H1 (cell line): ENCODE results near the gene THOP1. TPM values are rescaled to one million over a fixed set of nuclear protein-coding genes. Genes with fewer than 3 reads are reported as not detected.

Experiments
- CEBPB ChIP-seq: IDR thresholded peaks from 2 replicates; pipeline ENCODE4 v1.6.1; 2012; ENCODE audit warnings: low read depth, low read length
- CHD2 ChIP-seq: IDR thresholded peaks from 2 replicates; pipeline ENCODE4 v1.6.1; 2012; ENCODE audit warnings: low read length, improper control_type of control experiment
- CREB1 ChIP-seq: IDR thresholded peaks from 2 replicates; pipeline ENCODE4 v1.6.1; 2012; ENCODE audit warnings: inconsistent platforms
- polyA plus RNA-seq, 7 experiments: library from polyadenylated mRNA; depleted of rRNA in 3 of 7; stranded (reverse) in 5 of 7; unstranded in 2 of 7; fragments of >200 nt in 5 of 7; fragments of 200-250 nt in 2 of 7; gene quantifications; 1 replicate in 5 of 7; 2 replicates in 1 of 7; 4 replicates in 1 of 7; pipeline versions ENCODE4 v1.2.1 to v1.2.3, GENCODE V29; 2011 to 2013; ENCODE audit warnings: missing spikeins in 2 of 7, mixed read lengths in 2 of 7
- total RNA-seq: library from RNA; stranded (reverse); fragmentation: NEBNext Ultra II Directional; extraction: Animal tissue kit (Norgen Biotek cat#: 25700); gene quantifications from 2 replicates; pipeline ENCODE4 v1.2.1, GENCODE V29; 2021
- TF ChIP-seq, protein P1 (sequence below): IDR thresholded peaks from 2 replicates; pipeline ENCODE4 v1.6.1; 2011; ENCODE audit warnings: low read length, improper control_type of control experiment

The THOP1 gene
- total and polyA plus RNA-seq, 2 of the 8 experiments (the other 6 are each of a cell fraction or from before 2014, with no cell fraction given), result 136 to 159 TPM

DNA sequence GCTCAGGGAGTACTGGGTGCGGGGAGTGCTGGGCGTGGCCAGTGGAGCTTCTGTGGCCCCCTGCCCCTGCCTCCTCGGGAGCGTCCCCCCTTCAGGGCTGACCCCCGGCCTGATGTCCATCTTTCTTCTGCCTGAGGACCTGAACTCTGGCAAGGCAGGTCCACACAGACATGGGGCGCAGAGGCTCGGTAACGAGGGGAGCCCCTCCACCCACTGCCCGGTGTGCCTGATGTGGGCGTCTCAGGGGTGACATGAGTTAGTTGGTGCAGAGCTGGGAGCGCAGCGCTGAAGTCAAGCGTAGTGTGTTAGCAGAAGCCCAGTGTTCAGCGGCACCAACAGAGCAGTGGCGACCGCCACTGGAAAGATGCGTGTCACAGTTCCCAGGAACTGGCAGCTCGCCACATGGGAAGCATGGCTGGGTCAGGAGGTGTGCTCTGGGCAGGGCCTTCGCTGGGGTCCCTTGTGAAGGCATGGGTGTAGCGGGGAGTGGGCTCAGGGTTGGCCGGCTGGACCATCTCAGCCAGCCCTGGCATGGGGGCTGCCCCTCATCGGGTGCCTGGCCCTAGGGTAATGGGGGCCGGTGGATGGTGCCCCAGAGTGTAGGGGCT lies 11.5 kb downstream of the THOP1 start (continued):
- TF ChIP-seq, protein P1, sequence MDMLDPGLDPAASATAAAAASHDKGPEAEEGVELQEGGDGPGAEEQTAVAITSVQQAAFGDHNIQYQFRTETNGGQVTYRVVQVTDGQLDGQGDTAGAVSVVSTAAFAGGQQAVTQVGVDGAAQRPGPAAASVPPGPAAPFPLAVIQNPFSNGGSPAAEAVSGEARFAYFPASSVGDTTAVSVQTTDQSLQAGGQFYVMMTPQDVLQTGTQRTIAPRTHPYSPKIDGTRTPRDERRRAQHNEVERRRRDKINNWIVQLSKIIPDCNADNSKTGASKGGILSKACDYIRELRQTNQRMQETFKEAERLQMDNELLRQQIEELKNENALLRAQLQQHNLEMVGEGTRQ, result no peak
- TF ChIP-seq CREB1 (no peak), CHD2 (no peak), CEBPB (no peak)
